Hepatocyte (in vitro differentiated cells): ENCODE results near the gene PIAS4.

Experiments used
- CTCF ChIP-seq: fragments of 200-600 bp; sonication (generic); IDR thresholded peaks from 2 replicates; pipeline ENCODE4 v1.5.1; 2016; ENCODE audit warnings: antibody characterized with exemption, mild to moderate bottlenecking; ENCODE audit not compliant: poor library complexity
- EZH2phosphoT487 ChIP-seq: fragments of 200-600 bp; sonication (generic); IDR thresholded peaks from one replicate; pipeline ENCODE4 v1.6.1; 2018; ENCODE audit warnings: antibody characterized with exemption, mild to moderate bottlenecking, low read depth, moderate library complexity; ENCODE audit not compliant: unreplicated experiment, severe bottlenecking

- TF ChIP-seq CTCF, result no peak
- no peak for TF ChIP-seq EZH2phosphoT487
Observed at GRCh38 chr19:4043966-4044715, 36.6 kb downstream of the PIAS4 start.
